A549 treated with GW870086 at 1 μM for 4 hours (cell line): ENCODE measurements around the gene TMEM271. TPM values are rescaled to one million over a fixed set of nuclear protein-coding genes. Genes with fewer than 3 reads are reported as not detected.

ENCODE experiments used
- total RNA-seq: library from RNA; stranded (reverse); fragments of 200-300 nt; extraction: Qiagen RNA extraction; gene quantifications from 5 replicates; pipeline ENCODE4 v1.2.3, GENCODE V29; 2022; ENCODE audit warnings: low read depth

The TMEM271 gene
- total RNA-seq = not detected in 5 replicates

GRCh38 chr4:576245-576821 is at the start of gene TMEM271:
TSS of gene TMEM271 (minus strand) at chr4:576295. CDS start at chr4:576062, 233 bp downstream.

DNA sequence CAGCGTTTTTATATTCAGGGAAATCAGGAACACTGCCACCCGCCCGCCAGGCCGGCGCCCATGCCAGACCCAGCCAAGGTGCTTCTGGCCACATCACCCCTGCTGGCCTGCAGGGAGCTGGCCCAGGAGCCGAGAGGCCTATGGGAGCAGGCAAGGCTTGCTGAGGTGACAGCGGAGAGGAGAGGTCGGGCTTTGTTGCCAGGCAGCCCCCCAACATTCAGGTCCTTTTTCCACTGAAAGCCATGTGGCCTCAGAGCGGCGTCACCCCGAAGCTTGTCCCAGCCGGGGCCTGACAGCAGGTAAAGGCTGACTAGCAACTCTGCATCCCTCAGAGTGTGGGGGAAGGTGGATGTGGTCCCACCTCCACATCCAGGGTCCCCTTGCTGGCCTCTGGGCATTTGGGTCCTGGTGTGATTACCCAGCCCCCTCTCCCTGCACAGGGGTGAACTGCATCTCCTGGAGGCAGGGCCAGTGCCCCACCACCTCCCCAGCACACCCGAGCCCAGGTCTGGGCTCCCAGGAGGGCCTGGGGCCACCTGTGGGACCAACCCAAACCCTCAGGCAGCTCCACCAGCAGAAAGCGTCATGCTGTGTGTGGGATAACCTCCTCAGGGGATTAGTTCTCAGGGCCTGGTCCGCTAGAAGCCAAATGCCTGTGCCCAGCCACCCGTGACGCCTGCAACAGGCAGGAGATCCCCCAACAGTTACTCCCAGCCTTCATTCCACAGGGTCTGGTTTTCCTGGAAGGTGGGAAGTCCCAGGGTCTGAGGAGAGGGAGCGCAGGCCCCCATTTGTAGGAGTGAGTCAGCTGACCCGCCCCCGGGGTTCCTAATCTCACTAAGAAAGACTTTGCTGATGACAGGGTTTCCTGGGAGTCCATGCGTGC is 48.9 kb upstream of the TMEM271 start, which contains the start of gene PDE6B:
TSS of gene PDE6B (plus strand) at position 869 of the 886 bp plus-strand sequence. CDS start 54 bp downstream, outside the sequence.

Other genes starting within 250 kb of the TMEM271 start
- gene ZNF141, start 238.5 kb downstream of the TMEM271 start, total RNA-seq = 1.3 to 3.5 TPM (median 2.6 TPM) in 5 replicates
- gene ZNF721, start 77.1 kb downstream of the TMEM271 start, total RNA-seq = 12.1 to 16.1 TPM (median 15.8 TPM) in 5 replicates
- 20.9 to 27.9 TPM (median 23.9 TPM) in 5 replicates for gene PIGG, start 77.1 kb downstream of the TMEM271 start, total RNA-seq
- gene PDE6B, start 49.3 kb upstream of the TMEM271 start, total RNA-seq = not detected in 5 replicates
- gene ATP5ME, start 98.0 kb upstream of the TMEM271 start, total RNA-seq = 352 to 470 TPM (median 373 TPM) in 5 replicates
- gene MYL5, start 98.2 kb upstream of the TMEM271 start, total RNA-seq = 9.4 to 14.5 TPM (median 10.4 TPM) in 5 replicates
- 0.08 to 0.39 TPM (median 0.14 TPM) in 4 of 5 replicates, not detected in the other for gene SLC49A3, start 112.9 kb upstream of the TMEM271 start, total RNA-seq
- gene PCGF3, start 129.5 kb upstream of the TMEM271 start, total RNA-seq = 16.2 to 24.1 TPM (median 21.3 TPM) in 5 replicates
- gene CPLX1, start 249.8 kb upstream of the TMEM271 start, total RNA-seq = 0.25 to 1.2 TPM (median 0.44 TPM) in 5 replicates